ENCODE data around the gene NABP1. TPM values are rescaled to one million over a fixed set of nuclear protein-coding genes. Genes with fewer than 3 reads are reported as not detected.

Gene NABP1
- total and polyA plus RNA-seq, 4 donors: 3.6 to 35.5 (median 18.4) TPM

DNA sequence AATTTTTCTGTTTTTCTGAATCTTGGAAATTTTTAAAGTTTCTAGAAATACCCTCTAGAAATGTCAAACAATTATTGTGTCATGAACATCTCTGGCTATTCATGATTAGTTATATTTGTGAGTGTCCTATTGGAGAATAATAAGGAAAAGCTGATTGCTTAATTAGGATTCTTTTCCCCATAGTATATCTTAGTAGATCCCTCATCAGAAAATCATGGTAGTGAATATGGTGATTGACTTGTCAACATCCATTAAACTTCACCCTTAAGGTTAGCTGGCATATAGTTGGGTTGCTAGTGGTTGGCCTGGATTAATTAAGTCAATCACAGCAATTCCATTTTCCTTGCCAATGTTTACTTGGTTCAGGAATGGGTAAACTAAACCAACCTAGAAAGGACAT lies 18.7 kb upstream of the NABP1 start:
- Histone ChIP-seq H3K4me1 (ENCODE audit: control insufficient read depth in 4 of 4, insufficient read depth in 4 of 4, low read length in 3 of 4) (peaks cover 0 to 10% (median 3%) of the 10 kb centered on the region in 4 donors), H3K27me3 (ENCODE audit: control insufficient read depth in 4 of 4, insufficient read depth in 4 of 4, low read length in 3 of 4) (no peaks in the 10 kb centered on the region), H3K4me3 (ENCODE audit: low read depth in 1 of 3, low read length in 3 of 3) (no peak overlapping the region), H3K9me3 (ENCODE audit: control insufficient read depth in 4 of 4, low read length in 3 of 4) (no peaks in the 10 kb centered on the region), H3K36me3 (ENCODE audit: control insufficient read depth in 4 of 4, insufficient read depth in 3 of 4, low read depth in 1 of 4, low read length in 3 of 4) (no peaks in the 10 kb centered on the region), H3K9ac (ENCODE audit: low read depth in 1 of 2, low read length in 2 of 2) (no peak overlapping the region), H3K27ac (ENCODE audit: low read depth in 1 of 2, low read length in 2 of 2) (no peak overlapping the region)
- DNase-seq (ENCODE audit: low spot score): no peak
- TF ChIP-seq RXRA (IDR thresholded peaks at IDR 0.05) (no peak), RAD21 (IDR thresholded peaks at IDR 0.05) (no peak), REST (IDR thresholded peaks at IDR 0.05) (no peak), HNF4G (IDR thresholded peaks at IDR 0.05) (no peak), EGR1 (IDR thresholded peaks at IDR 0.05; ENCODE audit: low read depth in 2 of 2) (no peak), FOXA2 (IDR thresholded peaks at IDR 0.05) (no peak), SP1 (IDR thresholded peaks at IDR 0.05) (no peak), TAF1 (conservative IDR thresholded peaks at IDR 0.05) (no peak), NR2F2 (IDR thresholded peaks at IDR 0.05) (no peak), JUND (IDR thresholded peaks at IDR 0.05) (no peak), YY1 (IDR thresholded peaks at IDR 0.05) (no peak), FOXA1 (IDR thresholded peaks at IDR 0.05) (no peak)
- TF ChIP-seq, protein P1, sequence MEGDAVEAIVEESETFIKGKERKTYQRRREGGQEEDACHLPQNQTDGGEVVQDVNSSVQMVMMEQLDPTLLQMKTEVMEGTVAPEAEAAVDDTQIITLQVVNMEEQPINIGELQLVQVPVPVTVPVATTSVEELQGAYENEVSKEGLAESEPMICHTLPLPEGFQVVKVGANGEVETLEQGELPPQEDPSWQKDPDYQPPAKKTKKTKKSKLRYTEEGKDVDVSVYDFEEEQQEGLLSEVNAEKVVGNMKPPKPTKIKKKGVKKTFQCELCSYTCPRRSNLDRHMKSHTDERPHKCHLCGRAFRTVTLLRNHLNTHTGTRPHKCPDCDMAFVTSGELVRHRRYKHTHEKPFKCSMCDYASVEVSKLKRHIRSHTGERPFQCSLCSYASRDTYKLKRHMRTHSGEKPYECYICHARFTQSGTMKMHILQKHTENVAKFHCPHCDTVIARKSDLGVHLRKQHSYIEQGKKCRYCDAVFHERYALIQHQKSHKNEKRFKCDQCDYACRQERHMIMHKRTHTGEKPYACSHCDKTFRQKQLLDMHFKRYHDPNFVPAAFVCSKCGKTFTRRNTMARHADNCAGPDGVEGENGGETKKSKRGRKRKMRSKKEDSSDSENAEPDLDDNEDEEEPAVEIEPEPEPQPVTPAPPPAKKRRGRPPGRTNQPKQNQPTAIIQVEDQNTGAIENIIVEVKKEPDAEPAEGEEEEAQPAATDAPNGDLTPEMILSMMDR (IDR thresholded peaks at IDR 0.05; ENCODE audit: low read depth, low read length, missing input control): no peak
- TF ChIP-seq, protein P2, sequence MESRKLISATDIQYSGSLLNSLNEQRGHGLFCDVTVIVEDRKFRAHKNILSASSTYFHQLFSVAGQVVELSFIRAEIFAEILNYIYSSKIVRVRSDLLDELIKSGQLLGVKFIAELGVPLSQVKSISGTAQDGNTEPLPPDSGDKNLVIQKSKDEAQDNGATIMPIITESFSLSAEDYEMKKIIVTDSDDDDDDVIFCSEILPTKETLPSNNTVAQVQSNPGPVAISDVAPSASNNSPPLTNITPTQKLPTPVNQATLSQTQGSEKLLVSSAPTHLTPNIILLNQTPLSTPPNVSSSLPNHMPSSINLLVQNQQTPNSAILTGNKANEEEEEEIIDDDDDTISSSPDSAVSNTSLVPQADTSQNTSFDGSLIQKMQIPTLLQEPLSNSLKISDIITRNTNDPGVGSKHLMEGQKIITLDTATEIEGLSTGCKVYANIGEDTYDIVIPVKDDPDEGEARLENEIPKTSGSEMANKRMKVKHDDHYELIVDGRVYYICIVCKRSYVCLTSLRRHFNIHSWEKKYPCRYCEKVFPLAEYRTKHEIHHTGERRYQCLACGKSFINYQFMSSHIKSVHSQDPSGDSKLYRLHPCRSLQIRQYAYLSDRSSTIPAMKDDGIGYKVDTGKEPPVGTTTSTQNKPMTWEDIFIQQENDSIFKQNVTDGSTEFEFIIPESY (IDR thresholded peaks at IDR 0.05): no peak

DNA sequence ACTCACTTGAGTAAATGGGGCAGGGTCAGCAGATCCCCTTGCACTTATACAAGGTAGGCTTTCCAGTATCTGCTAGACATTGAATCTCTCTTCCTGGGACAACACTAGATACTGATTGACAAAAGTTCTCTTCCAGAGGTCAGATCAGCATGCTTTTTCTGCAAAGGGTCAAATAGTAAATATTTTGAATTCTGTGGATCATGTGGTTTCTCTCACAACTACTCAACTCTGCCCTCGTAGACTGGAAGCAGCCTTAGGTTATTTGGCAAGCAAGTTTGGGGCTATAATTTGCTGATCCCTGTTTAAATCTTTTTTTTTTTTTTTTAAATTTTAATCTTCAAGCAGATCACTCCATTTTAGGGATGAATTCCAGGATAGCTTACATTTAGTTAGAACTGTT lies 17.4 kb upstream of the NABP1 start:
- 21% methylated on average over 1 of the region's 1 CpG for WGBS
- Histone ChIP-seq H3K27ac (ENCODE audit: low read depth in 1 of 2, low read length in 2 of 2) (no peak overlapping the region), H3K4me1 (ENCODE audit: control insufficient read depth in 4 of 4, insufficient read depth in 4 of 4, low read length in 3 of 4) (peaks cover 0 to 10% (median 3%) of the 10 kb centered on the region in 4 donors), H3K36me3 (ENCODE audit: control insufficient read depth in 4 of 4, insufficient read depth in 3 of 4, low read depth in 1 of 4, low read length in 3 of 4) (no peaks in the 10 kb centered on the region), H3K9ac (ENCODE audit: low read depth in 1 of 2, low read length in 2 of 2) (no peak overlapping the region), H3K4me3 (ENCODE audit: low read depth in 1 of 3, low read length in 3 of 3) (no peak overlapping the region), H3K9me3 (ENCODE audit: control insufficient read depth in 4 of 4, low read length in 3 of 4) (no peaks in the 10 kb centered on the region), H3K27me3 (ENCODE audit: control insufficient read depth in 4 of 4, insufficient read depth in 4 of 4, low read length in 3 of 4) (no peaks in the 10 kb centered on the region)
- TF ChIP-seq, protein P2 (IDR thresholded peaks at IDR 0.05): no peak
- no peak for TF ChIP-seq YY1 (IDR thresholded peaks at IDR 0.05)
- no peak for TF ChIP-seq NR2F2 (IDR thresholded peaks at IDR 0.05)
- TF ChIP-seq, protein P3, sequence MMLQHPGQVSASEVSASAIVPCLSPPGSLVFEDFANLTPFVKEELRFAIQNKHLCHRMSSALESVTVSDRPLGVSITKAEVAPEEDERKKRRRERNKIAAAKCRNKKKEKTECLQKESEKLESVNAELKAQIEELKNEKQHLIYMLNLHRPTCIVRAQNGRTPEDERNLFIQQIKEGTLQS (IDR thresholded peaks at IDR 0.05): no peak
- peak; percentile 50 for TF ChIP-seq MAX (IDR thresholded peaks at IDR 0.05)
- TF ChIP-seq RXRA (IDR thresholded peaks at IDR 0.05): peak; percentile 50 to 63
- TF ChIP-seq FOXA2 (IDR thresholded peaks at IDR 0.05): peak; percentile 13
- peak; percentile 60 for TF ChIP-seq SP1 (IDR thresholded peaks at IDR 0.05)
- TF ChIP-seq EGR1 (IDR thresholded peaks at IDR 0.05; ENCODE audit: low read depth in 2 of 2): no peak
- peak; percentile 53 to 54 for TF ChIP-seq HNF4A (conservative IDR thresholded peaks at IDR 0.05)
- no peak for DNase-seq (ENCODE audit: low spot score)
